IMR-90 (cell line): Measurements from ENCODE around the gene CNDP1. TPM values are rescaled to one million over a fixed set of nuclear protein-coding genes. Genes with fewer than 3 reads are reported as not detected.

Experiments
- ATAC-seq: fragments of 200-7000 bp; cut with Tn5 transposase; 2 replicates; pipeline ENCODE4 v1.9.1; 2020; ENCODE audit warnings: low read depth, mild to moderate bottlenecking, moderate library complexity
- BruUV-seq: library from RNA; stranded (reverse); fragments of 400-500 nt; replicated peaks from 2 replicates; lab custom pipeline; 2021; lab: Mats Ljungman, UMichigan
- CTCF ChIA-PET: fragments of 300-600 bp; formaldehyde crosslinking; extraction: SDS; loops from one replicate; lab custom pipeline; 2021; ENCODE audit warnings: antibody characterized with exemption; lab: Yijun Ruan, JAX
- POLR2A ChIA-PET: fragments of 300-600 bp; sonication (Branson Sonifier 250); formaldehyde crosslinking; loops from one replicate; lab custom pipeline; 2022; ENCODE audit warnings: antibody characterized with exemption; ENCODE audit not compliant: unreplicated experiment; lab: Charles Lee
- DNase-seq: peaks from one replicate; pipeline ENCODE4 v3.0.0; 2013
- H2AFZ ChIP-seq: replicated peaks from 2 replicates; pipeline ENCODE3; 2013; ENCODE audit warnings: low read length, mild to moderate bottlenecking; ENCODE audit not compliant: poor library complexity
- H2AK5ac ChIP-seq: 2 replicates; pipeline ENCODE4 v1.6.1; 2013; ENCODE audit warnings: low read depth, low read length, inconsistent platforms
- H2AK9ac ChIP-seq: replicated peaks from 2 replicates; pipeline ENCODE3; 2013; ENCODE audit warnings: mild to moderate bottlenecking, low read depth, low read length, moderate library complexity; ENCODE audit not compliant: poor library complexity
- H2BK120ac ChIP-seq: 2 replicates; pipeline ENCODE4 v1.6.1; 2013; ENCODE audit warnings: low read depth, low read length, inconsistent platforms
- H2BK15ac ChIP-seq: 3 replicates; pipeline ENCODE4 v1.6.1; 2013; ENCODE audit warnings: low read depth, low read length, inconsistent platforms
- H2BK20ac ChIP-seq: 2 replicates; pipeline ENCODE4 v1.6.1; 2013; ENCODE audit warnings: low read depth, mild to moderate bottlenecking, inconsistent platforms, low read length, moderate library complexity
- H2BK5ac ChIP-seq: 2 replicates; pipeline ENCODE4 v1.6.1; 2013; ENCODE audit warnings: mild to moderate bottlenecking, low read depth, low read length, inconsistent platforms; ENCODE audit not compliant: poor library complexity, severe bottlenecking
- H3K14ac ChIP-seq: replicated peaks from 2 replicates; pipeline ENCODE4 v1.6.1; 2013; ENCODE audit warnings: low read depth, low read length, inconsistent platforms
- H3K18ac ChIP-seq: 2 replicates; pipeline ENCODE4 v1.6.1; 2013; ENCODE audit warnings: low read depth, low read length, control low read depth
- H3K23ac ChIP-seq: 2 replicates; pipeline ENCODE4 v1.6.1; 2013; ENCODE audit warnings: low read depth, low read length, inconsistent platforms
- H3K27ac ChIP-seq: 2 replicates; pipeline ENCODE4 v1.5.1; 2013; ENCODE audit warnings: mild to moderate bottlenecking, control low read depth, low read length; ENCODE audit not compliant: insufficient read depth
- H3K27me3 ChIP-seq: 2 replicates; pipeline ENCODE4 v1.6.1; 2013; ENCODE audit warnings: low read length; ENCODE audit not compliant: control insufficient read depth, insufficient read depth
- H3K36me3 ChIP-seq: 2 replicates; pipeline ENCODE4 v1.6.1; 2013; ENCODE audit warnings: low read length, mixed read lengths; ENCODE audit not compliant: control insufficient read depth, insufficient read depth
- H3K4ac ChIP-seq: 2 replicates; pipeline ENCODE4 v1.6.1; 2013; ENCODE audit warnings: low read depth, low read length, inconsistent platforms
- H3K4me1 ChIP-seq: 2 replicates; pipeline ENCODE4 v1.6.1; 2013; ENCODE audit warnings: low read length, mixed read lengths; ENCODE audit not compliant: control insufficient read depth, insufficient read depth
- H3K4me2 ChIP-seq: 2 replicates; pipeline ENCODE4 v1.6.1; 2013; ENCODE audit warnings: low read depth, mild to moderate bottlenecking, control low read depth, low read length, moderate library complexity
- H3K4me3 ChIP-seq: 2 replicates; pipeline ENCODE4 v1.5.1; 2013; ENCODE audit warnings: low read depth, mild to moderate bottlenecking, control low read depth, low read length, moderate library complexity; ENCODE audit not compliant: insufficient read depth
- H3K56ac ChIP-seq: 2 replicates; pipeline ENCODE4 v1.6.1; 2013; ENCODE audit warnings: low read length, inconsistent platforms; ENCODE audit not compliant: insufficient read depth; ENCODE audit errors: extremely low read depth
- H3K79me1 ChIP-seq, 2 experiments: 2 replicates each; pipeline ENCODE4 v1.6.1; 2013; ENCODE audit warnings: low read length in 2 of 2, inconsistent platforms in 1 of 2, low read depth in 1 of 2
- H3K9ac ChIP-seq: 2 replicates; pipeline ENCODE4 v1.6.1; 2013; ENCODE audit warnings: low read depth, low read length, control low read depth
- H3K9me1 ChIP-seq: 2 replicates; pipeline ENCODE4 v1.6.1; 2013; ENCODE audit warnings: low read length, inconsistent platforms; ENCODE audit not compliant: insufficient read depth
- H3K9me3 ChIP-seq: 2 replicates; pipeline ENCODE4 v1.6.1; 2013; ENCODE audit warnings: low read length; ENCODE audit not compliant: control insufficient read depth, insufficient read depth
- H4K20me1 ChIP-seq: 2 replicates; pipeline ENCODE4 v1.6.1; 2013; ENCODE audit warnings: low read length, inconsistent platforms; ENCODE audit not compliant: insufficient read depth
- H4K5ac ChIP-seq: 2 replicates; pipeline ENCODE4 v1.6.1; 2013; ENCODE audit warnings: mild to moderate bottlenecking, low read depth, low read length, control low read depth
- H4K8ac ChIP-seq, 2 experiments: 2 replicates each; pipeline ENCODE4 v1.6.1; 2013; ENCODE audit warnings: low read depth in 2 of 2, low read length in 2 of 2, control low read depth in 1 of 2, inconsistent platforms in 1 of 2
- H4K91ac ChIP-seq: 2 replicates; pipeline ENCODE4 v1.6.1; 2013; ENCODE audit warnings: low read depth, low read length, inconsistent platforms; ENCODE audit not compliant: insufficient read depth
- BHLHE40 ChIP-seq: fragments of 150-350 bp; IDR thresholded peaks from 2 replicates; pipeline ENCODE4 v1.6.1; 2016; ENCODE audit warnings: mild to moderate bottlenecking, low read depth, low read length
- CEBPB ChIP-seq: IDR thresholded peaks from 2 replicates; pipeline ENCODE4 v1.6.1; 2012; ENCODE audit warnings: low read depth, low read length, improper control_type of control experiment
- POLR2A ChIP-seq: IDR thresholded peaks from 2 replicates; pipeline ENCODE4 v1.6.1; 2012; ENCODE audit warnings: mild to moderate bottlenecking, low read depth, low read length
- RFX5 ChIP-seq: IDR thresholded peaks from 2 replicates; pipeline ENCODE4 v1.8.0; 2012; ENCODE audit warnings: low read depth, mild to moderate bottlenecking, low read length, moderate library complexity
- WGBS, 2 experiments: methylation state at CpG; one replicate each; pipeline versions ENCODE4 v1.1.5 to v1.1.7; 2013; ENCODE audit warnings: missing lambda C conversion rate in 2 of 2; ENCODE audit not compliant: insufficient read length in 1 of 2; ENCODE audit errors: extremely low coverage in 2 of 2; 5-methylcytosine and 5-hydroxymethylcytosine counted together
- dilution Hi-C: fragments of 300-500 bp; cut with HindIII; formaldehyde crosslinking; loops from one replicate; pipeline ENCODE4 v1.14.3; 2018; ENCODE audit warnings: low sequenced_read_pairs; ENCODE audit not compliant: unreplicated experiment
- in situ Hi-C: fragments of 300-500 bp; cut with MboI; formaldehyde crosslinking; loops from 3 replicates; pipeline ENCODE4 v1.14.3; 2019; ENCODE audit warnings: low sequenced_read_pairs, inconsistent platforms, mixed read lengths
- intact Hi-C: fragments of 100-400 bp; cut with micrococcal nuclease; formaldehyde crosslinking; loops from 2 replicates; pipeline ENCODE4 v1.10.0; 2022
- polyA plus RNA-seq, 3 experiments: library from polyadenylated mRNA; depleted of rRNA; stranded (reverse); fragments of >200 nt; gene quantifications; 2 replicates each; pipeline ENCODE4 v1.2.3, GENCODE V29; 2012; ENCODE audit warnings: low replicate concordance in 1 of 3
- total RNA-seq: library from RNA; depleted of rRNA; stranded (reverse); fragments of >200 nt; gene quantifications from 2 replicates; pipeline ENCODE4 v1.2.3, GENCODE V29; 2012
- TF ChIP-seq, protein P1 (sequence below): conservative IDR thresholded peaks from 2 replicates; pipeline ENCODE4 v1.5.1; 2012; ENCODE audit warnings: mild to moderate bottlenecking, low read depth, low read length, improper control_type of control experiment

Gene CNDP1
- total and polyA plus RNA-seq, 2 of the 4 experiments (the other 2 are of a cell fraction): not detected

DNA sequence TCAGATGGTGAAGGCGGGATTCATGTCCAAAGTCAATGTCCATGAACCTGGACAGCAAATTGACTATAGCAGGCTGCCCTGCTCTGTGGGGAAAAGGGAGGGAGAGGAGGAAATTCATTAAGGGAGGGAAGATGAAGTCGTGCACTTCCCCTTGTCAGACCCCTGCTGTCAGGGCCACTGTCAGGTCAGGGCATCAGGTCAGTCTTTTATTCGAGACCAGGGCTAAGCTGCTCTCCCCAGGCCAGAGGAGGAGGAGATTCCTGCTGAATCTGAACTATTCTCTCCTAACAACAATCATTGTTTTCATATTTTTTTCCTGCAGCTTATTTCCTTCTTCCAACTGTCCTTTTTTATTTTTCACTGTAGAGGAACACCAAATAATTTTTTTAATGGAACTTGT lies 17.2 kb downstream of the CNDP1 start:
- intact Hi-C loops: loop anchor here (5.0 kb wide), 2 partner anchors 54 to 1849 kb away; partner anchors contain the start of gene CNDP2
- POLR2A ChIA-PET: interaction anchor here (0.6 kb wide), 3 partner anchors 28 to 55 kb away, joined by 3 to 10 read pairs (median 5); partner anchors contain the start of gene CNDP2
- no peak for ATAC-seq

More for the DNA sequence above, 17.2 kb downstream of the CNDP1 start:
- no peak overlapping the region for H2AK5ac ChIP-seq
- no peak for DNase-seq
- H3K14ac ChIP-seq: no peak overlapping the region
- H2BK20ac ChIP-seq: no peak overlapping the region
- H3K9ac ChIP-seq: no peak overlapping the region
- CTCF ChIA-PET: interaction anchor here (0.6 to 1.5 kb wide), 14 partner anchors 9 to 429 kb away, joined by 3 to 28 read pairs (median 5); no protein-coding TSS in a partner anchor
- H3K4me1 ChIP-seq: peaks cover 3% of the 10 kb centered on the region; the same call in 1 of the 2 replicates
- no peak overlapping the region for H2BK5ac ChIP-seq
- H2AFZ ChIP-seq: no peak overlapping the region
- H3K9me1 ChIP-seq: peaks cover 3% of the 10 kb centered on the region; the same call in 1 of the 2 replicates
- H2BK120ac ChIP-seq: no peak overlapping the region
- no peak overlapping the region for H3K23ac ChIP-seq
- TF ChIP-seq, protein P1, sequence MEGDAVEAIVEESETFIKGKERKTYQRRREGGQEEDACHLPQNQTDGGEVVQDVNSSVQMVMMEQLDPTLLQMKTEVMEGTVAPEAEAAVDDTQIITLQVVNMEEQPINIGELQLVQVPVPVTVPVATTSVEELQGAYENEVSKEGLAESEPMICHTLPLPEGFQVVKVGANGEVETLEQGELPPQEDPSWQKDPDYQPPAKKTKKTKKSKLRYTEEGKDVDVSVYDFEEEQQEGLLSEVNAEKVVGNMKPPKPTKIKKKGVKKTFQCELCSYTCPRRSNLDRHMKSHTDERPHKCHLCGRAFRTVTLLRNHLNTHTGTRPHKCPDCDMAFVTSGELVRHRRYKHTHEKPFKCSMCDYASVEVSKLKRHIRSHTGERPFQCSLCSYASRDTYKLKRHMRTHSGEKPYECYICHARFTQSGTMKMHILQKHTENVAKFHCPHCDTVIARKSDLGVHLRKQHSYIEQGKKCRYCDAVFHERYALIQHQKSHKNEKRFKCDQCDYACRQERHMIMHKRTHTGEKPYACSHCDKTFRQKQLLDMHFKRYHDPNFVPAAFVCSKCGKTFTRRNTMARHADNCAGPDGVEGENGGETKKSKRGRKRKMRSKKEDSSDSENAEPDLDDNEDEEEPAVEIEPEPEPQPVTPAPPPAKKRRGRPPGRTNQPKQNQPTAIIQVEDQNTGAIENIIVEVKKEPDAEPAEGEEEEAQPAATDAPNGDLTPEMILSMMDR: no peak
- no peak for TF ChIP-seq RFX5
- TF ChIP-seq CEBPB: no peak
- TF ChIP-seq BHLHE40: no peak
- TF ChIP-seq POLR2A: no peak
- H4K8ac ChIP-seq: no peak overlapping the region
- 50% methylated on average over 1 of the region's 3 CpGs; no CpG with 5 or more reads in 1 of the 2 experiments for WGBS, 2 experiments
- no peak overlapping the region for H3K4me3 ChIP-seq
- no peak overlapping the region for H4K91ac ChIP-seq
- H3K9me3 ChIP-seq: peaks cover 5% of the 10 kb centered on the region
- no peak overlapping the region for H3K27ac ChIP-seq
- no peaks in the 10 kb centered on the region for H3K36me3 ChIP-seq
- peaks cover 16% of the 10 kb centered on the region for H3K27me3 ChIP-seq
- H4K20me1 ChIP-seq: no peaks in the 10 kb centered on the region
- in situ Hi-C loops: loop anchor here (5.0 to 25.0 kb wide), 2 partner anchors 199 to 339 kb away; no protein-coding TSS in a partner anchor
- no peaks in the 10 kb centered on the region for H3K79me1 ChIP-seq
- H2BK15ac ChIP-seq: no peak overlapping the region
- dilution Hi-C loops: no loop called here
- BruUV-seq: no TSS peak
- no peak overlapping the region for H4K5ac ChIP-seq
- H3K18ac ChIP-seq: no peak overlapping the region
- no peak overlapping the region for H3K4ac ChIP-seq
- H3K4me2 ChIP-seq: no peak overlapping the region
- no peak overlapping the region for H2AK9ac ChIP-seq
- H3K56ac ChIP-seq: no peak overlapping the region
